ENCODE measurements around the gene UBD.

Gene UBD

DNA sequence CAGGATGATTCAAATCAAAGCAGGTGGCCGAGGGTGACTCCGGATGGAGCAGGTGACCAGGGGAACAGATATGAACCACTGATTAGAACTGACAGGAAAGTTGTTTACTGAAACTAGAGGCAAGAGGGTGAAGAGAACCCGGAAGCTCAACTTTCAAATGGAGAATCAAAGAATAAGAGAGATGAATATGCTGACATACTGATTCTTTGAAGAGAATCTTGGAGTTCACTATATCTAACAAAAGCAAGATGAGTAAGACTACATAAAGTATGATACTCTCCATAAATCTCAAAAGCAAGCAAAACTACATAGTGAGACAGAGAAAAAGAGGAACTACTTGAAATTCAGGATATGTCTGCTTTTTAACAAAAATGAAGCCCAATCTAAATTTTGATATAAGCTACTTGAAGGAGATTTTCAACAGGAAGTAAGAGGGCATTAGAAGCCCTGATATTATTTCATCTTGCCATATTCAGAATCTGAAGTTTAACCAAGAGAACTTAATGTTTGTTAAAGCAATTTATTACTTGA lies 4.0 kb upstream of the UBD start:
- DNase-seq (ENCODE audit: low spot score) = no peak
- no peak for TF ChIP-seq CTCF (IDR thresholded peaks at IDR 0.05; ENCODE audit: borderline replicate concordance, control extremely low read depth, extremely low read depth, insufficient read depth, missing control alignments)
- in situ Hi-C loops (cut with MboI; ENCODE audit: low sequenced_read_pairs, unreplicated experiment) = no loop called here

DNA sequence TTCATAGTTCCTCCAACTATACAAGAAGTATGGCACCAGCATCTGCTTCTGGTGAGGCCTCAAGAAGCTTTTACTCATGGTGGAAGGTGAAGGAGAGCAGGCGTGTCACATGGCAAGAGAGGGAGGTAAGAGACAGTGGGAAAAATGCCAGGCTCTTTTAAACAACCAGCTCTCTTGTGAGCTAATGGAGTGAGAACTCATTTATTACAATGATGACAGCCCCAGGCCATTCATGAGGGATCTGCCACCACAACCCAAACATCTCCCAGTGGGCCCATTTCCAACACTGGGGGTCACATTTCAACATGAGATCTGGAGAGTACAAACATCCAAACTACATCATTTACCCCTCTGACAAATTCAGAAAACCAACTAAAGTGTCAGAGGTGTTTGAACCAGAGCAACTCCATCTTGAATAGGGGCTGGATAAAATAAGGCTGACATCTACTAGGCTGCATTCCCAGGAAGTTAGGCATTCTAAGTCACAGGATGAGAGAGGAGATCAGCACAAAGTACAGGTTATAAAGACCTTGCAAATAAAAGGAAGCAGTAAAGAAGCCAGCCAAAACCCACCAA lies 2.2 kb upstream of the UBD start:
- no peak for DNase-seq (ENCODE audit: low spot score)

GRCh38 chr6:29561091-29561490 lies 1.6 kb upstream of the UBD start:
- no peak for TF ChIP-seq CTCF (IDR thresholded peaks at IDR 0.05; ENCODE audit: borderline replicate concordance, control extremely low read depth, extremely low read depth, insufficient read depth, missing control alignments)
- DNase-seq (ENCODE audit: low spot score) = no peak
- in situ Hi-C loops (cut with MboI; ENCODE audit: low sequenced_read_pairs, unreplicated experiment) = no loop called here

More for the DNA sequence above, 2.2 kb upstream of the UBD start:
- TF ChIP-seq CTCF (IDR thresholded peaks at IDR 0.05; ENCODE audit: borderline replicate concordance, control extremely low read depth, extremely low read depth, insufficient read depth, missing control alignments) = no peak
- in situ Hi-C loops (cut with MboI; ENCODE audit: low sequenced_read_pairs, unreplicated experiment) = no loop called here

GRCh38 chr6:29558439-29559079 lies 973 bp downstream of the UBD start:
- no peak for TF ChIP-seq CTCF (IDR thresholded peaks at IDR 0.05; ENCODE audit: borderline replicate concordance, control extremely low read depth, extremely low read depth, insufficient read depth, missing control alignments)
- DNase-seq (ENCODE audit: low spot score) = no peak
- in situ Hi-C loops (cut with MboI; ENCODE audit: low sequenced_read_pairs, unreplicated experiment) = no loop called here

DNA sequence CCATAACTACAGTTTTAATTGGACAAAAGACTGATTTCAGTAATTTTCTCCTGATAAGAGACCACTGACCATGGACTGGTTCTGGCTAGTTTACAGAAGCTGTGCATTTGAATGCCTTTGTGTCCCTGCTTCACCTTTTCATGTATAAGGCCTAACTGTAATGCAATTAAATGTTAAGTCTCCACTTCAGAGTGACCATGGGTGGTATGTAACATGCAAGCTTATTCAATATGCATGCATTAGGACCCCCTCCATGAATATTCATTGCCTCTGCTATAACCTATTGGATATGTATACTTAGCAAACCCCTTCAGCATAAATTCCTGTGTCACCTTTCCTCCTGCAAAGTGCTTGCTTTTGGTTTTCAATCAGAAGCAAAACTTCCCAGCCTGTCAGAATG lies 2.2 kb downstream of the UBD start:
- TF ChIP-seq CTCF (IDR thresholded peaks at IDR 0.05; ENCODE audit: borderline replicate concordance, control extremely low read depth, extremely low read depth, insufficient read depth, missing control alignments) = no peak
- DNase-seq (ENCODE audit: low spot score) = no peak
- in situ Hi-C loops (cut with MboI; ENCODE audit: low sequenced_read_pairs, unreplicated experiment) = no loop called here

DNA sequence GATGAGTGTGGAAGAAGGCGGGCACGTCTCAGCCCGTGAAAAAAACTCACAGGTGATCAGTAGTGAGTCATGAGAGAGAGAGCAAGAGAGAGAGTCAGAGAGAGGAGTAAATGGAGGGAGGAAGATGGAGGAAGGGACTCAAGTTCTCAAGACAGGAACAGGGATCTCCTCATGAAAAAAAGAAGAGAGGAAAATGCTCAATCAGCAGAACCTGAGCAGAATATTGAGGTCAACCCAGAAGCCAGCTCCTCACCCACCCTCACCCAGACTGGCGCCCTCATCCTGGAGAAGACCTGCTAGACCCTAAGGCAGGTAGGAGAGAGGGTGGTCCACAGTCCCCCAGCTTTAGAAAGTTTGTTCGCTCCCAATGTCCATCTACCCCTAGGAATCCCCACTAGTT lies 4.8 kb downstream of the UBD start:
- in situ Hi-C loops (cut with MboI; ENCODE audit: low sequenced_read_pairs, unreplicated experiment) = no loop called here
- TF ChIP-seq CTCF (IDR thresholded peaks at IDR 0.05; ENCODE audit: borderline replicate concordance, control extremely low read depth, extremely low read depth, insufficient read depth, missing control alignments) = no peak
- no peak for DNase-seq (ENCODE audit: low spot score)

Data from GM13976 (cell line).